HL-60 (cell line): ENCODE data around the gene MNAT1.

Experiments
- DNase-seq, 2 experiments: peaks; one replicate each; pipeline ENCODE4 v3.0.0-alpha.2; 2010 to 2020; ENCODE audit warnings: low read depth in 1 of 2, low spot score in 1 of 2
- H3K27ac ChIP-seq: fragments of 250-450 bp; sonication (Bioruptor Pico); replicated peaks from 2 replicates; pipeline ENCODE4 v1.5.1; 2020; ENCODE audit warnings: mild to moderate bottlenecking, moderate library complexity
- H3K27me3 ChIP-seq: fragments of 250-450 bp; sonication (Bioruptor Pico); 2 replicates; pipeline ENCODE4 v1.5.1; 2021; ENCODE audit warnings: mild to moderate bottlenecking, moderate library complexity; ENCODE audit not compliant: insufficient read depth, poor library complexity, severe bottlenecking
- H3K4me3 ChIP-seq: replicated peaks from 2 replicates; pipeline ENCODE4 v1.5.1; 2011; ENCODE audit warnings: mild to moderate bottlenecking, control low read depth, low read length; ENCODE audit not compliant: insufficient read depth
- GABPA ChIP-seq: IDR thresholded peaks from 2 replicates; pipeline ENCODE4 v1.6.1; 2012; ENCODE audit warnings: low read depth
- POLR2AphosphoS5 ChIP-seq: IDR thresholded peaks from 2 replicates; pipeline ENCODE4 v1.6.1; 2012; ENCODE audit warnings: low read depth
- REST ChIP-seq: IDR thresholded peaks from 2 replicates; pipeline ENCODE4 v1.6.1; 2012; ENCODE audit warnings: low read depth; ENCODE audit not compliant: insufficient replicate concordance
- SPI1 ChIP-seq: IDR thresholded peaks from 2 replicates; pipeline ENCODE4 v1.6.1; 2012; ENCODE audit warnings: low read depth, mild to moderate bottlenecking, borderline replicate concordance
- TF ChIP-seq, protein P1 (sequence below): IDR thresholded peaks from one replicate; pipeline ENCODE4 v1.5.1; 2011; ENCODE audit warnings: low read length, control low read depth, inconsistent platforms; ENCODE audit not compliant: insufficient read depth

MNAT1 gene

DNA sequence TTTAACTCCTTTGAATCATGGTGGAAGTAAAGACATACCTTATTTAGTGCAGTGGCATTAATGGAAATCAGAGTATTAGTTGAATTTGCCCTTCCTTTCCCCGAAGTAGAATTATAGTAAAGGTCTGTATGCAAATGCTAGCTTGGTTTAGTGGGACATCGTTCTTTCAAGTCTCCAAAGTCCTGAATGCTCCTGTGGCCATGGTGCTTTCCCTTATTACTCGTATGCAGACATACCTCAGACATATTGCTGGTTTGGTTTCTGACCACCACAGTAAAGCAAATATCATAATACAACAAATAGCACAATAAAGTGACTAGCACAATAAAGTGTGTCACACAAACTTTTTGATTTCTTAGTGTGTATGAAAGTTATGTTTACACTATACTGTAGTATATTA is 52.3 kb downstream of the MNAT1 start:
- DNase-seq: no peak
- H3K27ac ChIP-seq: no peak overlapping the region
- no peak for TF ChIP-seq GABPA
- TF ChIP-seq POLR2AphosphoS5: no peak
- no peak for TF ChIP-seq REST
- TF ChIP-seq, protein P1, sequence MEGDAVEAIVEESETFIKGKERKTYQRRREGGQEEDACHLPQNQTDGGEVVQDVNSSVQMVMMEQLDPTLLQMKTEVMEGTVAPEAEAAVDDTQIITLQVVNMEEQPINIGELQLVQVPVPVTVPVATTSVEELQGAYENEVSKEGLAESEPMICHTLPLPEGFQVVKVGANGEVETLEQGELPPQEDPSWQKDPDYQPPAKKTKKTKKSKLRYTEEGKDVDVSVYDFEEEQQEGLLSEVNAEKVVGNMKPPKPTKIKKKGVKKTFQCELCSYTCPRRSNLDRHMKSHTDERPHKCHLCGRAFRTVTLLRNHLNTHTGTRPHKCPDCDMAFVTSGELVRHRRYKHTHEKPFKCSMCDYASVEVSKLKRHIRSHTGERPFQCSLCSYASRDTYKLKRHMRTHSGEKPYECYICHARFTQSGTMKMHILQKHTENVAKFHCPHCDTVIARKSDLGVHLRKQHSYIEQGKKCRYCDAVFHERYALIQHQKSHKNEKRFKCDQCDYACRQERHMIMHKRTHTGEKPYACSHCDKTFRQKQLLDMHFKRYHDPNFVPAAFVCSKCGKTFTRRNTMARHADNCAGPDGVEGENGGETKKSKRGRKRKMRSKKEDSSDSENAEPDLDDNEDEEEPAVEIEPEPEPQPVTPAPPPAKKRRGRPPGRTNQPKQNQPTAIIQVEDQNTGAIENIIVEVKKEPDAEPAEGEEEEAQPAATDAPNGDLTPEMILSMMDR: no peak
- TF ChIP-seq SPI1: no peak
- H3K4me3 ChIP-seq: no peak overlapping the region
- no peaks in the 10 kb centered on the region for H3K27me3 ChIP-seq

DNA sequence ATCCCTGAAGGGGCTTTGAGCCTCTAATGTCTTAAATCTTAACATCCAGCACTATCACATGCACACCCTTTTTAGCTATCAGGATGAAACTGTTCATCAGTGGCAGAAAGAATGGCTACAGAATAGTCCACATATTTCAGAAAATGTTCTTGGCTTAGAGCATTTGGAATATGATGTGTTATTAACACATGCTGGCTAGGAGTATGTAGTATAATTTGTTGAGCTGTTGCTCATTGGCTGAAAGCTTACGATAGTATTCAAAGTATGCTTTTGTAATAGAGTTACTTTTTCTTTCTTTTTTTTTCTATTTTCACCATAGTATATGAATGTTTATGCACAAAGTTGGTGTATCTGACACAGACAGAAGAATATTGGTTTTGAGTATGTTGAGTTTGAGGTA is 55.1 kb downstream of the MNAT1 start:
- Histone ChIP-seq H3K4me3 (no peak overlapping the region), H3K27me3 (no peaks in the 10 kb centered on the region), H3K27ac (no peak overlapping the region)
- no peak for DNase-seq
- TF ChIP-seq REST (no peak), SPI1 (no peak), GABPA (no peak), POLR2AphosphoS5 (no peak)
- TF ChIP-seq, protein P1: no peak

GRCh38 chr14:60790850-60791249 is 56.3 kb downstream of the MNAT1 start:
- no peak overlapping the region for H3K4me3 ChIP-seq
- no peak overlapping the region for H3K27ac ChIP-seq
- DNase-seq: no peak
- TF ChIP-seq POLR2AphosphoS5 (no peak), REST (no peak), GABPA (no peak), SPI1 (no peak)
- TF ChIP-seq, protein P1: no peak
- no peaks in the 10 kb centered on the region for H3K27me3 ChIP-seq
